DMS53 treated with DMSO at 0.1 percent for 48 hours (cell line): Measurements from ENCODE around the gene RETREG3.

ENCODE experiments used
- DNase-seq: peaks from one replicate; lab custom pipeline; 2025; ENCODE audit not compliant: unreplicated experiment; lab: John Stamatoyannopoulos, UW

RETREG3 gene

DNA sequence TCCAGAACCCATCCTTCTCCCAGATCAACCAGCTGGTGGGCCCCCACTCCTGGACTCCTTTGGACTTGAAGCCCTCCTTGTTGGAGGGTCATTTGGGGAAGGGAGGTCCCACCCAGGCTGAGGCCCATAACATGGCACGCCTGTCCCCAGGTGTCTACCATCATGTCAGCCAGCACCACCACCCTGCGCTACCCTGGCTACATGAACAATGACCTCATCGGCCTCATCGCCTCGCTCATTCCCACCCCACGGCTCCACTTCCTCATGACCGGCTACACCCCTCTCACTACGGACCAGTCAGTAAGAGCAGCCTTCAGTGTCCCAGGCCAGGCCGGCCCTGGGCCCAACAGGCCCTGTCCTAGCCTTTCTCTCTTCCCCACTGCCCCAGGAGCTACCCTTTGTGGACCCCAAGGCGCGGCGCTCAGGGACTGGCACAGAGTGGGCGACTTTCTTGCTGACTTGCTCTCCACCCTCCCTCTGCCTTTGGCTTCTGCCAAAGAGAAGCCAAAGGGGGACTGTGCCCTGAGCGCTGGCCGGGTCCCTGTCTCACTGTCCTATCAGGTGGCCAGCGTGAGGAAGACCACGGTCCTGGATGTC, 4.6 kb upstream of the RETREG3 start:
- DNase-seq: no peak

DNA sequence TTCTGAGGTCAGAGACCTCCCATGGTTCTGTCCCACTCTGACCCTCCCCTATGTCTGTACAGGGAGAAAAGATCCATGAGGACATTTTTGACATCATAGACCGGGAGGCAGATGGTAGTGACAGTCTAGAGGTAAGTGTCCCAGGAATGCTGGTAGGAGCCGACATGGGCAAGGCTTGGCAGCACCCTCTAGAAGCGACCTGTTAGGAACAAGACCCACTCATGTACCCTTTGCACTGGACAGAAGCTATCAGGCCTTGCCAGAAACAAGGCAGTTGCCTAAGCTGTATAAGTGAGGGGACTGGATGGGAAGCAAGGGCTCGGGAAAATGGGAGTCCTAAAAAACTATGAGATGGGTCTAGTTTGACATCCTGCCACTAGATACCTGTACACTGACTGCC, 2.8 kb upstream of the RETREG3 start:
- no peak for DNase-seq

DNA sequence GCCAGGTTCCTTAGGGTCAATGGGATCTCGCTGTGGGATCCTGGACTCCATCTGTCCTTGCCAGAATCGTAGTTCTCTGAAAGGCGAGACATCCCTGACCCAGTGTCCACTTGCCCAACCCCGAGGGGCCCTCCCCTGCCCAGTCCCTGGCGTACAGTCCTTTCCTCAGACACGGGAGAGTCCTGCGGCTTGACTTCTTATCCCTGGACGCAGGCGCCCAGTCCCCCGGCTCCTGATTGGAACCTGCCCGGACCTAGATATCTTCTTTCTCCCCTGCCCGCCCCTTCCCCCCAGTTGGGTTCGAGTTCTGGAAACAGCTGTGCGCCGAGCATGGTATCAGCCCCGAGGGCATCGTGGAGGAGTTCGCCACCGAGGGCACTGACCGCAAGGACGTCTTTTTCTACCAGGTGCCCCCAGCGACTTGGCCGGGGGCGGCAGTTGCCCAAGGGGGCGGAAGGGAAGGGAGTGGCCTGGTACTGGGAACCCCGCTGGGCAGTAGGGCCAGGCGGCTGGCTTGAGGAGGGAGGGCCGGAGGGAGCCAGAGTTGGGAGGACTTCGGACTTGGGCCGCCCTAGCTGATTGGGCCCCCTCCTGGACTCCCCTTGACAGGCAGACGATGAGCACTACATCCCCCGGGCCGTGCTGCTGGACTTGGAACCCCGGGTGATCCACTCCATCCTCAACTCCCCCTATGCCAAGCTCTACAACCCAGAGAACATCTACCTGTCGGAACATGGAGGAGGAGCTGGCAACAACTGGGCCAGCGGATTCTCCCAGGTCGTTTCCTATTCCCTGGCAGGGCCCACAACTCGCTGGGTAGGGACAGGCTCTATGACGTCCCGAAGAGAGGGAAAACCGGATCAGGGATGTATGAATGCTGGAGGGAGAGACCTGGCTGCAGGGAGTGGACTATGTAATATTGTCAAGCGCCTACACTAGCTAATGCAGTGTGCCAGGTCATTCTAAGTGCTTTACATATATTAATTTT, 934 bp upstream of the RETREG3 start:
- DNase-seq: peak; percentile 40

DNA sequence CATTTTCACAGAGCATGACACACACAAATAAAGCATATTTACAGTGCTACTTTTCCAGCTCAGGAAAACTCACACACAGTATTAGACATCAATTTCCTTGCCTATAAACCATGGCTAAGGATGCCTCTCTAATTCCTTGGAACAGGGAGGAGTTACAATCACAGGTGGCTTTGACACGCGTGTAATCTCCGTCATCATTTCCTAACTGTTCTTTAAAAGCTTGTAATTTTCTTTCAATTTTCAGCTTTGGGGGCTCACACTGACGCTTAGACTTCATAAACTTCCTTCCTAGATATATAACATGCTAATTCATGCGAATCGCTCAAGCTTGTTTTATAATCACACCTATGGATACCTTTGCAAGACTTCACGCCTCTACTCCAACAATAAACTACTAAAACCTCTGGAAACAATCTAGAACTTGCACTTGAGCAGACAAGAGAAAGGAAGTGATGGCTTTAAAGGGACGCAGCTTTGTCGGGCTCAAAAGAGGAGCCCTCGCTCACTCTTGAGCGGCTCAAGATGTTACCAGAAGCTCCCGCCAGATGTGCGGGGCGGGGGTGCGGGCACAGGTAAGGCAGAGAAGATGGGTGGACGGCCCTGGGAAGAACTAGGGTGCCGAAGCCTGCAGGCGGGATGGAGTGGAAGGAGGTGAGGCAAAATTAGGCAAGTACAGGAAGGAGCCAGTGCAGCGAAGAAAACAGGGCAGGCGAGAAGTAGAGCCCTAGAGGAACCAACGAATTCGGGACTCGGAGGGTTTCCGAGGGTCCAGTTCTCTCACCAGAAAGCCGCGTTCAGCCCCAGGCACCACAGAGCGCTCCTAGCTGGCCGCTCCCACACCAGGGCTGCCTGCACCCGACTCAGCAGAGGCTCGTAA, 631 bp downstream of the RETREG3 start:
- DNase-seq: no peak

DNA sequence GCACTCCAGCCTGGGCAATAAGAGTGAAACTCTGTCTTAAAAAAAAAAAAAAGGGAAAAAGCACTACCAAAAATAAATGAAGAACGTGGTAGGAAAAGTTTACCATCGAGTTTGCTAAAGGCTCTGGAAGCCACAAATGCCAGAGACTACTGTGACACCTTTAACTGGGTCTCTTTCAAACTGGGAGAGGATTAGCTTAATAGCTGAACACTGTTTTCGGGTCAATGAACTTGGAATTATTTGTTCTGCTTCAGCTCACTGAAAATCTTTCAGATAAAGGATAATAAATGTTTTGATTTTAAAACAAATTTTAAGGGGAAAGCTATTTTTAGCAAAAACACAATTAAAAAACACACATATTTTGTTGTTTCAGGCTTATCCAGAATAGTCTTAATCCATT, 1.4 kb downstream of the RETREG3 start:
- no peak for DNase-seq

DNA sequence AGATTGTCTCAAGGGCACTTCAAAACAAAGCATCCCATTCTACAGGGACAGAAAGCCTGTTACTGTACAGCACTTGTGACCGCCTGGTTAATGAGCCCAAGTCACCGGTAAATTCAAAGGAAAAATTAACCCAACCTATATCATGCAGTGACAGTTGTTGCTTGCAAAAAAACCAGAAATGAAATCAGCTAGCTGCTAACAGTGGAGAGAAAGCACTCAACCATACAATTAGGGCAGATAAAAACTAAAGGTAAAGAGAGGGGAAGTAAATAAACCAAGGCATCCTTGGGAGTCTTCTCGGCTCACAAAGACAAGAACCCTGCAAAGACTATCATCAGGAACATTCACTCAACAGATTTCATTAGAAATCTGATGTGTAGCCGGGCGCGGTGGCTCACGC, 5.9 kb downstream of the RETREG3 start:
- no peak for DNase-seq

DNA sequence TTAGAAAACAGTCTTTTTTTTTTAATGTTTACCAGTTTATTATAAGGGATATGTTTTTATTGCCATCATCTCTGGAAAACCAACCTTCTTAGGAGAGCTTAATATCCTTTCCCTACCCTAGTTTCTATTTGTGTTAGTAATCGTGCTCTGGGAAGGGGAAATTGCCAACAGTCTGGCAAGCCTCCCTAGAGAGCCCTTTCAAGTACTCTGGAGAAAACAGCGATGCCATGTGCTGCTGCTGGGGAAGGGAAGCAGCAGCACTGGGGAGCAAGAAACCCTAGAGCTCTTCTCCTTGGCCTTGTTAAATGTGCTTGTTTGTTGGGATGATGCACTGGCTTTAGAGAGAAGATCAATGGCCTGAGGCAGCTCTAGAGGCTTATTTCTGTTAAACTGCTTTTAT, 10.3 kb downstream of the RETREG3 start:
- DNase-seq: no peak

DNA sequence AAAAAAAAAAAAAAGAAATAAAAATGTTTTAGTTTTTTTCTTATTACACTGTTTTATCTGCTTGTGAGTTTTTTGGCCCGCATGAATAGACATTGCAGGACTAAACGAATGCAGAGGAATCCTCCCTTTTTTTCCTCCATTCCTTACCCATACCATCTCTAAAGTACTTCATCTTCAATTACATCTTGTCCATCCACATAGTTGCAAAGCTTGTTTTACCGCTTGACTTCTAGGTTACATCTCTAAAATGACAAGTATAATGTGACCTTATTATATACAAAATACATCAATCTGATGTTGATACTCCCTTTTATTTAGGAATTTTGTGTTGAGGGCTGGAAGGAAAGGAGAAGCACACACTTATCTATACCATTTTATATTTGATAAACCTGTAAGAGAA, 12.8 kb downstream of the RETREG3 start:
- no peak for DNase-seq

DNA sequence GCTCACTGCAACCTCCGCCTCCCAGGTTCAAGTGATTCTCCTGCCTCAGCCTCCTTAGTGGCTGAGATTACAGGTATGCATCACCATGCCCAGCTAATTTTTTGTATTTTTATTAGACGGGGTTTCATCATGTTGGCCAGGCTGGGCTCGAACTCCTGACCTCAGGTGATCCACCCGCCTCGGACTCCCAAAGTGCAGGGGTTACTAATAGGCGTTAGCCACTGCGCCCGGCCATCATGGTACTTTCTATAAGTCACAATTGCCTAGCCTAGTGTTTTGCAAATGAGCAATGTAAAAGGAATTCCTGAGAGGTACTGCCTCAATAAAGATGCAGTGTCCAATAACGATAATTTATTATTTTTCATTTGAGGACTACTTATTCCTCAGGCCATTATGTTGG, 17.8 kb downstream of the RETREG3 start:
- no peak for DNase-seq

DNA sequence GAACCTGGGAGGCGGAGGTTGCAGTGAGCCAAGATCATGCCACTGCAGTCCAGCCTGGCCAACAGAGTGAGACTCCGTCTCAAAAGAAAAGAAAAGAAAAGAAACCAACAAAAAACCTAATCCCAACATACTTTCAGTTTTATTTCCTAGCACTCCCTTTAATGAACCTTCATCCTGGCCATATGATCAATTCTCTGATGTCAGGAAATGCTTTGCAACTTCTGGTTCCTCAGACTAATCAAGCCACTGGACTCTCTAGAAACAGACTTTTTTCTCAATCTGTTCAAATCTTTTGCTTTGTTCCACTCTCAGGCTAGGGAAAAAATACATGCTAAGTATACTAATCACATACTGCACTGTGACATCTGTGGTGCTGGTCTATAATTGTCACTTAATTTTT, 18.3 kb downstream of the RETREG3 start:
- no peak for DNase-seq

DNA sequence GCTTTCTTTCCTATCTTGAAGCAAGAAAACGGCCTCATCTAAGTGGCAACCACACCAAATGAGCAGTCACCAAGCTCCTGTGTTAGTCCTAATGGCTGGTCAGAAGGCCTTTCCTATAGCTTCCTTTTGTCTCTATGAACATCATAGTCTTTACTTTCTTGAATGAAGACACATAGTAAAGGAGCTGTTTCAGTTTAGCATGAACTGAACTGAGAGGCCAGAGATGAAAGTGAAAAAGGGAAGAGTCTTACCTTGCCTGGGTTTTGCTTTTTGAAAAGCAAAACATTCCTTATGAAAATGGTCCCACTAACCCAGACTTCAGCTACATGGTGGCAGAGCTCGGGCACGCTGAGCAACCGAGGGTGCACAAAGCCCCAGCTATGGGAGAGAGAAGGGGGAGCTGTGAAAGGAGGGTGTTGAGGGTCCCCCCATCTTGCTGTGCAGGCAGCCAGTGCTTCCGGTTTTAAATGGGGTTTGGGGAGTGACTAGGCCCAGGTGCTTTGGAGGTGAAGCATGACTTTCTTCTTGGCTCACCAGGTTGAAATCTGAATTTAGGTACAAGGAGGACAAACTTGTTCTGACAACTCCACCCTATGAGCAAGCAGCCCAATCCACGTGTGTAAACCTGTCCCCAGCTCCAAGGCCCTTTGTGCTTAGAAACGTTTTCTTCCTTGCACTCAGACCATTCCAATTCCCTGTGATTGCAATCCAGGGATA, 22.5 kb downstream of the RETREG3 start:
- no peak for DNase-seq

DNA sequence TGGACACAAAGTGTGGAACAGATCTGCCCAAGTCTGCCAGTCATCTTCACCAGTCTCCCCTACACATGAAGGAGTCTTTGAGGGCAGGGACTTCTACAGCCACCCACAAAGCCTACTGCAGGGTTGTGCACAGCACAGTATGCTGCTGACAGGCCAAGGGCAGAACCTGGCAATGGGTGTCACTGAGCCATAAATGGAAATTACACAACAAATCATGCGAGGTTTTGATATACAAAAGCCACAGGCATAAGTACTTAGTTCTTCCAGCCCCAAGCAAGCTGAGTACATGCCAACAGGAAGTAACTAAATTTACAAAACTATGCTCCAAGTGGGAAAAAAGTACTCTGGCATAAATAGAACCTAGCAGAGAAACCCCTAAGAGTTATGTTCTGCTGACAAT, 23.8 kb downstream of the RETREG3 start:
- no peak for DNase-seq

DNA sequence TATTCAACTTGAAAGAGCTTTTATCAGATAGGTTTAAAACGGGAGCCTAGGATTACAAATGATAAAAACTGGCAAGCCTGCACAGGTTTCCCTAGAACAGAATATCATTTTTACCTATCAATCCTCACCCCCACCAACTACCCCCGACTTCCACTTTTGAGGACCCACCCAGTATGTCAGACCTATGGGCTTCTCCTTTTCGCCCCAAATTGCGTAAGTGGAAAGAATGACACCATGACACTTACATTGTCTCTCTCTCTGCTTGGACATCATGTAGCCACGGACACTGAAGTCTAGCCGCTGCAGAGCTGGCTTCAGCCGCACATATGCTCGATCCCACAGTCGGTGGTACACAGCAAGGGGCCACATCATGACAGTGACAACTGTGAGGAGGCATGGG, 24.3 kb downstream of the RETREG3 start:
- no peak for DNase-seq

DNA sequence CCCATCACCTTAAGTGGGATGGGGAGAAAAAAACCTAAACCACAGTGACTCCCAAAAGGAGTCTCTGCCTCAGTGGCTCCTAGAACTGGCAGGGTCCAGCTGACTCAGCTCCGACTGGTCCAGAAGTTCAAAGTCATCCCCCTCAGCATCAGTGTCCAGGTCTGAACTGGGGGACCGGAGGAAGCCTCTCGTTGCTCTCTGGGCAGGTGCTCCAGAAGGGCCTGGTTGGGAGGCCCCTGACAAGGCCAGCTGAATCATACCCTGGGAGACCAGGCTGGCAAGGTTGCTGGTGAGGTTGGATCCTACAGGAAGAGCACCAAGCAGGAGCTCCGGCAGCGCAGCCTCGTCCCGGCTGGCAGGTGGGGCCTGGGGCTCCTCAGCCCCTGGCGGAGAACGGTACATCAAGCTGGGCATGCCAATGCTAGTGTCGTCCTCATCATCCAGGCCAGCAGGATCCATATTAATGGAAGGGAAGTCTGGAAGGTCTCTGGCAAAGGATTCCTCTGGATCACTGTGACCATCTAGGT, 27.4 kb downstream of the RETREG3 start:
- no peak for DNase-seq

DNA sequence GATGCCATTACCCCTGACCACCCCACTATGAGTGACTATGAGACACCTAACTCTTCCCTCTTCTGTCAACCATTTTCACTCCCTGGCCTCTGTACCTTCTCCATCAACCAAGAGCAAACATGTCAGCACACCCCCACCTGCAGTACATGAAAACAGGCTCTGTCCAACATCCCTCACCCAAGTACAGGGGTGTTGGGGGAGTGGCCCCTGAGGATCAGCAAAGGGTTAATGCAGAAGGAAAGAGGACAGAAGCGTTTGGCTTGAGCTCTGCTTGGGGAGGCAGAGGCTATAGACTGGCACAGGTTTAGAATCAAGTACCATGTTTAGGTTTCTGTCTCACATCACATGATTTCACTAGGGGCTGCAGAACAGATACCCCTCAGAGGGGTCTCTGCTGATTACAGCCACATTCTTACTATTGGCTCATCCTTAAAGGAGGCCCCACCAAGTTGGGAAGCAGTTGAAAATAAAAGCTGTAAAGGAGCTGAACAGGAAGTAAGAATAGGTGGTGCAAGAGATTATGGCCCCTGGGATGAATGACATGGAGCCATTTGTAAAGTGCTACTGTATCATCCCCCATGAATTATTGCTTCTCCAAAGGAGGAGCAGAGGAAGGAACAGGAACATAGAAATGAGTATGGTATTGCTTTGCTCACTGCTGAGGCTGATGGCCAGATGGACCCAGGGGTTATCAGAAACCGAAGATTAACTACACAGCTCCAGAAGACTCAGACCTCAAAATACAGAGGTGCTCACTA, 29.2 kb downstream of the RETREG3 start:
- DNase-seq: no peak

DNA sequence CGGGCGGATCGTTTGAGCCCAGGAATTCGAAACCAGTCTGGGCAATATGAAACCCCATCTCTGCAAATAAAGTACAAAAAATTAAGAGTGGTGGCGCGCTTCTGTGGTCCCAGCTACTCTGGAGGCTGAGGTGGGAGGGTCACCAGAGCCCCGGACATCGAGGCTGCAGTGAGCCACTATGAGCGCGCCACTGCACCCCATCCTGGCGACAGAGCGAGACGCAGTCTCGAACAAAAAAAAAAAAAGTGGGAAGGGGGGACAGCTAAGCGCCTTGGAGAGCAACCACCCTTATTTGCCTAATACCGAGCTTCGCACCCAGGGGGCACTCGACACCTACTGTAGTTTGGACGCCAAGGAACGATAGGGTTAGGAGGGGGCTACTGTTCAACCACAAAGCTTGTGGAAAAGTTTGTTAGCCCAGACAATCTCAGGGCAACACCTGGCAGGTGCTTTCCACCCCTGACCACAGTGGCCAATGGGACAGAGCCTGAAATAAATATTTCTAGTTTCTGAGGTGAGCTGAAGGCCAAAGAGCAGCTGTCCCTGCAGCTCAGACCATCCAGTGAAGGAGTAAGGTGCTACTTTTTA, 30.8 kb downstream of the RETREG3 start:
- DNase-seq: peak; percentile 59

DNA sequence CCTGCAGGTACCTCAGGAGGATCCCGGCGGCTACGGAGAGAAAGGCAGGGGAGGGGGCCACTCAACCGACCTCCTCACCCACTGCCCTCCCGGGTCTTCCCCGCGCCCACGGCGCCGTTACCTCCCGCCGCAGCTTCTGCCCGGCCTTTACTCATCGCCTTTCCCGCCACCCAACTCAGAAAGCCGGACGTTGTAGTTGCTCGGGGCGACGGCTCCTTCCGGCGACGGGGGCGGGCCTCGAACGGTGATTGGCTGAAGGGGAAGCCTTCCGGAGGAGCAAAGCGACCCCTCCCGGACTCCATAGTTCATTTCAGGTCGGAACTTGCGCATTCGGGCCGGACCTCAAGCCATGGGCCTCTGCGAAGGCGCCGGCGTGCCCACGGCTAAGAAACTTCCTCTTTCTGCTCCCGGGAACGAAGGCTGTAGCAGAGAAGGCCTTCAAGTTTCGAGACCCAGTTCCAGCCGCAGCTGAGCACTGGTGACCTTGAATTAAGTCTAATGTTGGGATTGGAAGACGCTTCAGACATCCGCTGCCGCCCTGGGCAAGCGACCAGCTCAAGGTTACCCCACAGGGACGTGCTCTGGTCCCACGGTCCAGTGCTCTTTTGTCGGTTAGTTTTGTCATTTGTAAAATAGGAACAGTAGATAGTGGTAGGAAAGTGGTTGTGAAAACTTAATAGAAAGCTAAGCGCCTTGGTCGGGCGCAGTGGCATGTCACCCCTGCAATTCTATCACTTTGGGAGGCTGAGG, 31.5 kb downstream of the RETREG3 start, which contains the start of gene PSMC3IP:
TSS of gene PSMC3IP (minus strand) at position 198 of the 750 bp plus-strand sequence. CDS start at position 155, 43 bp downstream.
- peak; percentile 97 for DNase-seq

DNA sequence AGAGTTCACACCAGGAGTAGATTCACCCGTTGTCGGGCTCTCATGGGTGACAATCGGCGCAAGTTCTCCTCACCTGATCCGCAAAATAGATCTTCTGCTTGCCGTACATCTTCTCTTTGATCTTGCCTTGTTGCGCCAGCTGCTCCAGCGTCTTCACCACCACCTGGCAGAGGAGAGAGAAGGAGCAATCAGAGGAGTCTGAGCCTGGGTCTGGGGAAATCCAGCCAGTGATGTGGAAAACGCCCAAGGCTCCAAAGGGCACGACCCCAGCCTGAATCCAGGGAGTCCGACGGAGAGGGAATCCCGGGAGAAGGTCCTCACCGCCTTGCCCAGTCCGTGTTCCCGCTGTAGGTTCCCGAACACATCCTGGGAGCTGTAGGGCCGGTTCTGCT, 32.0 kb downstream of the RETREG3 start:
- DNase-seq: peak; percentile 44

DNA sequence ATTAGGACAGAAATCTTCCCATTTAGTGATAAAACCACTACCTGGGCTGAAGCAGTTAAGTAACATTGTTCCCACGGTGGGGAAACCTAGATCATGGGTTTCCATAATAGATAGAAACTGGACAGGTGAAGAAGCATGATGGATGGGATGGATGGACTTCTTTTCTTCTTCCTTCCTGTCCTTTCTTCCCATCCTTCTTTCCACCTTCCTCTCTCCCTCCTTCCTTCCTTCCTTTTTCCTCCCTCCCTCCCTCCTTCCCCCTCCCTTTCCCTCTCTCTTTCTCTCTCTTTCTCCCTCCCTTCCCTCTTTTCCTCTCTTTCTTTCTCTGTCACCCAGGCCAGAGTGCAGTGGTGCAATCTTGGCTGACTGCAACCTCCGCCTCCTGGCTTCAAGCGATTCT, 34.7 kb downstream of the RETREG3 start:
- no peak for DNase-seq
